Adipocyte (in vitro differentiated cells): ENCODE measurements around the gene TBCE.

Experiments used
- DNase-seq: peaks from one replicate; pipeline ENCODE4 v3.0.0-alpha.2; 2015; ENCODE audit warnings: low read depth
- H3K27me3 ChIP-seq: replicated peaks from 2 replicates; pipeline ENCODE4 v1.7.0; 2013; ENCODE audit warnings: mild to moderate bottlenecking, low read length, moderate library complexity; ENCODE audit not compliant: control insufficient read depth, insufficient read depth
- H3K36me3 ChIP-seq: 2 replicates; pipeline ENCODE4 v1.7.0; 2013; ENCODE audit warnings: low read length, mild to moderate bottlenecking, moderate library complexity; ENCODE audit not compliant: control insufficient read depth, insufficient read depth, severe bottlenecking
- H3K4me1 ChIP-seq: 2 replicates; pipeline ENCODE4 v1.7.0; 2013; ENCODE audit warnings: mild to moderate bottlenecking, low read length, moderate library complexity; ENCODE audit not compliant: control insufficient read depth, insufficient read depth
- H3K4me3 ChIP-seq: 2 replicates; pipeline ENCODE4 v1.7.0; 2013; ENCODE audit warnings: mild to moderate bottlenecking, low read length, moderate library complexity
- H3K9ac ChIP-seq: 2 replicates; pipeline ENCODE4 v1.7.0; 2013; ENCODE audit warnings: mild to moderate bottlenecking, low read length, moderate library complexity
- H3K9me3 ChIP-seq: 2 replicates; pipeline ENCODE4 v1.7.0; 2013; ENCODE audit warnings: mild to moderate bottlenecking, low read length, moderate library complexity; ENCODE audit not compliant: control insufficient read depth

The TBCE gene

GRCh38 chr1:235486321-235486720, 119.1 kb downstream of the TBCE start:
- Histone ChIP-seq H3K4me3 (no peak overlapping the region), H3K36me3 (peaks cover 42% of the 10 kb centered on the region), H3K27me3 (no peaks in the 10 kb centered on the region), H3K9me3 (no peaks in the 10 kb centered on the region), H3K4me1 (no peaks in the 10 kb centered on the region), H3K9ac (no peak overlapping the region)
- no peak for DNase-seq

GRCh38 chr1:235491644-235492043, 124.4 kb downstream of the TBCE start:
- Histone ChIP-seq H3K36me3 (peaks cover 41% of the 10 kb centered on the region), H3K4me3 (no peak overlapping the region), H3K27me3 (no peaks in the 10 kb centered on the region), H3K9ac (no peak overlapping the region), H3K9me3 (no peaks in the 10 kb centered on the region), H3K4me1 (peaks cover 3% of the 10 kb centered on the region)
- DNase-seq, result no peak

DNA sequence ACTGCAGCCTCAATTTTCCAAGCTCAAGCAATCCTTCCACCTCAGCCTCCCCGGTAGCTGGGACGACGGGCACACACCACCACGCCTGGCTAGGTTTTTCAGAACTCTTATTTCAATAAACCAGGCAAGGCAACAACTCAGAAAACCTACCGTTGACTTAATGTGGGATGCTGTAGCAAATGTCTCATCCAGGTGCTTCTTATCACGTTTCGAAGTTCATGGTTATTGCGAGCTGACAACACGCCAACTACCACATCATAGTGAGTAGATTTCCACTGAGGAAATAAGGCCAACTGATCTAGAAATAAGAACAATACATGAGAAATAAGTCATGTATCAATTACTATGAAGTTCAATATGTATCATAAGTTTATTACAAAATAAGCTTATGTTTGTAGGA, 127.3 kb downstream of the TBCE start:
- peaks cover 3% of the 10 kb centered on the region for H3K4me1 ChIP-seq
- H3K27me3 ChIP-seq, result no peaks in the 10 kb centered on the region
- H3K9me3 ChIP-seq, result no peaks in the 10 kb centered on the region
- no peak overlapping the region for H3K4me3 ChIP-seq
- no peak overlapping the region for H3K9ac ChIP-seq
- DNase-seq, result no peak
- peaks cover 34% of the 10 kb centered on the region for H3K36me3 ChIP-seq

DNA sequence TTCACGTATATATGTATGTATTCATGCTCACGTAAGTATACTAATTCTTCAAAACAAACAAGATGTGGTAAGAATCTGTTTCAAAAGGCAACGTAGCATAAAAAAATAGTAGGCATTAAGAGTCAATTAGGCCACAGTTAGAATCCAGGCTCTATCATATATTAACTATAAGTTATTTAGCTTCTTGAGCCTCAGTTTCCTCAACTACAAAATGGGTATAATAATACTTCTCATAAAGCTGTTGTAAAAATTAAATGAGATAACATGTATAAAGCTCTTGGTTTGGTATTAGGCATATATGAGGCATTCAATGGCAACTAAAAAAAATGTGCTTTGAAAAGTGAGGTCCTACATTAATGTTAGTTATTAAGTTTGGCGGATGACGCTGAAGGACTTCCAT, 127.8 kb downstream of the TBCE start:
- no peaks in the 10 kb centered on the region for H3K27me3 ChIP-seq
- H3K9me3 ChIP-seq, result no peaks in the 10 kb centered on the region
- no peak overlapping the region for H3K9ac ChIP-seq
- H3K4me1 ChIP-seq, result peaks cover 3% of the 10 kb centered on the region
- H3K36me3 ChIP-seq, result peaks cover 33% of the 10 kb centered on the region
- H3K4me3 ChIP-seq, result no peak overlapping the region
- no peak for DNase-seq

GRCh38 chr1:235495551-235495950, 128.3 kb downstream of the TBCE start:
- H3K4me3 ChIP-seq, result no peak overlapping the region
- H3K36me3 ChIP-seq, result peaks cover 33% of the 10 kb centered on the region
- H3K27me3 ChIP-seq, result no peaks in the 10 kb centered on the region
- no peaks in the 10 kb centered on the region for H3K9me3 ChIP-seq
- DNase-seq, result no peak
- H3K4me1 ChIP-seq, result peaks cover 3% of the 10 kb centered on the region
- H3K9ac ChIP-seq, result no peak overlapping the region

DNA sequence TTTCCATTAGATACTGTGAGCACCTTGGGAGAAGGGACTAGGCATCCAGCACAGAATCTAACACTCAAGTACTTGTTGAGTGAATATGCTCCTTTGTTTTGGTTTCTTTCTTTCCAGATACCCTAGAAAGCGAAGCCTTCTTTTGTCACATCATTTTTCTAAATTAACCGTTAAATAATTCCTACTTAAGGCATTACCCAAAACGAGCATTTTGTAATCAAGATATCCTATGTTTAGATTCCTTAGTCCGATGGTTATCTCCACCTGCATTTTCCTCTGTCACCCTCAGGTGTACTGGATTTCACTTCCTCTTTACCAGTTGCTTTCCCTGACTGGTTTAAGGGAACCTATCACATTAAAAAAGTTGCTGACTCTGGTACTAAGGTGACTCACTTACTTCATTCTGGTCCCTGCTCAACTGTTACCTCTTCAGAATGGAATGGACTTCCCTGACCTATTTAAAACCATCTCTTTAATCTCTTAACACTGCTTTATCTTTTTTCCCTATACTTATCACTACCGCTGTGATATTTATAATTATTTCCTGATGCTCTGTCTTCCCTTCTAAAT, 133.8 kb downstream of the TBCE start:
- Histone ChIP-seq H3K36me3 (no peaks in the 10 kb centered on the region), H3K9me3 (no peaks in the 10 kb centered on the region), H3K27me3 (no peaks in the 10 kb centered on the region), H3K9ac (no peak overlapping the region), H3K4me1 (peaks cover 10% of the 10 kb centered on the region), H3K4me3 (no peak overlapping the region)
- DNase-seq, result peak; percentile 27
